NCI-H2107 treated with DMSO at 0.1 percent for 48 hours (cell line): ENCODE measurements around the gene CPN2.

ENCODE experiments used
- DNase-seq: peaks from one replicate; lab custom pipeline; 2025; ENCODE audit not compliant: unreplicated experiment; lab: John Stamatoyannopoulos, UW

Gene CPN2

DNA sequence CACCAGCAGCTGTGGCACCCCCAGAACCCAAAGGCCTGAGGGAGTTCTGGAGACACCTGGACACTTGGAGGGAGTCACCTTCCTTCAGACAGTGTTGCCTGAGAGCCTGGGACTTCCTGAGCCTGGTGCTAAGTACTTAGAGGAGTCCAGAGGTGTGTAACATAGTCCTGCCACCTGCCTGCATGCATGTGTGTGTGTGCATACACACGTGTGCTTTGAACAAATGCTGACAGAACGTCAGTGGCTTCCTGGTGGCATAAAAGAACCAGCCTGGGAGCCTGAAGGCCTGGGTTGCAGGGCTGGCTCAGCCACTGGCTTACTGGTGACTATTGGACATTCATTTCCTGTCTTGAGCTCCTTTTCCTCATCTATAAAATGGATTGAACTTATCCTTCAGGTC, 3.2 kb upstream of the CPN2 start:
- no peak for DNase-seq

DNA sequence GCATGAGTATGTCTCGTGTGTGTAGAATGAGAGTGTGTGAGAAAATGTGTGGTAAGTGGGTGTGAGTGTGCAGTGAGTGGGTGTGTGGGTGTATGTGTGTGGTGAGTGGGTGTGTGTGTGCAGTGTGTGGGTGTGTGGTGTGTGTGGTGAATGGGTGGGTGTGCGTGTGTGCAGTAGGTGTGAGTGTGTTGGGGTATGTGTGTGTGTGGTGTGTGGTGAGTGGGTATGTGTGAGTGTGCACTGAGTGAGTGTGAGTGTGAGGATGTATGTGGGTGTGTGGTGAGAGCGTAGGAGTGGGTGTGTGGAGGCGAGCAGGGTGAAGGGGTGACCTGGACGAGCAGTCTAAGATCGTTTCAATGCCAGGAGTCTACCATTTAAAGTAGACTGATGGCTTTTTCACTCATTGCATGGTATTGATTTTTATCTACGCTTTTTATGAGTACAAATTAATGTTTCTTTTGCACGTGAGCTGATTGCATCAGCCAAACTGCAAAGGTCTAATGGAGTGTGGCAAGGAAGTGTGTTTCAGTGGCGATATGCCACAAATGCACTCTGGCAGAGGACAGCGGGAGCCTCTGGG, 1.6 kb upstream of the CPN2 start:
- DNase-seq: peak; percentile 35

DNA sequence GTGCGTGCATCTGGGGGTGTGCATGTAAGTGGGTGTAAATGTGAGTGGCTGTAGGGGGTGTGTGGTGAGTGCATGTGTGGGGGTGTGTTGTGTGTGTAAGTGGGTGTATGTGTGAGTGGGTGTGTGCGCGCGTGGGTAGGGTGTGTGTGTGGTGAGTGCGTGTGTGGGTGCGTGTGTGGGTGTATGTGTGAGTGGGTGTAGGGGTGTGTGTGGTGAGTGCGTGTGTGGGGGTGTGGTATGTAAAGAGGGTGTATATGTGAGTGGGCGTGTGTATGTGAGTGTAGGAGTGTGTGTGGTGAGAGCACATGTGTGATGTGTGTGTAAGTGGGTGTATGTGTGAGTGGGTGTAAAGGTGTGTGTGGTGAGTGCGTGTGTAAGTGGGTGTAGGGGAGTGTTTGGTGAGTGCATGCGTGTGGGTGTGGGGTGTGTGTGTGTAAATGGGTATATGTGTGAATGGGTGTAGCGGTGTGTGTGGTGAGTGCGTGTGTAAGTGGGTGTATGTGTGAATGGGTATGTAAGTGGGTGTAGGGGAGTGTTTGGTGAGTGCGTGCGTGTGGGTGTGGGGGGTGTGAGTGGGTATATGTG, 916 bp upstream of the CPN2 start:
- DNase-seq: no peak

DNA sequence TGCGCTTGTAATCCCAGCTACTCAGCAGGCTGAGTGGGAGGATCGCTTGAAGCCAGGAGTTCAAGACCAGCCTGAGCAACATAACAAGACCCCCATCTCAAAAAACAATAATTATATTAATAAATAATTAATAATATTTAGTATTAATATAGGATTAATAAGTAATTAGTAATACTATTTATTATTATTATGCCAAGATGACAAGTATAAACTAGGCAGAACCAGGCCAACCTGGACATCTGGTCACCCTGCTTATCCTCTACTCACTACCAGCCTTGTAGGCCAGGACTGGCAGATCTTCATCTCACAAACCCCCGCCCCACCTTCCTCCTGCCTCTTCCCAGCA, 429 bp downstream of the CPN2 start:
- DNase-seq: no peak

DNA sequence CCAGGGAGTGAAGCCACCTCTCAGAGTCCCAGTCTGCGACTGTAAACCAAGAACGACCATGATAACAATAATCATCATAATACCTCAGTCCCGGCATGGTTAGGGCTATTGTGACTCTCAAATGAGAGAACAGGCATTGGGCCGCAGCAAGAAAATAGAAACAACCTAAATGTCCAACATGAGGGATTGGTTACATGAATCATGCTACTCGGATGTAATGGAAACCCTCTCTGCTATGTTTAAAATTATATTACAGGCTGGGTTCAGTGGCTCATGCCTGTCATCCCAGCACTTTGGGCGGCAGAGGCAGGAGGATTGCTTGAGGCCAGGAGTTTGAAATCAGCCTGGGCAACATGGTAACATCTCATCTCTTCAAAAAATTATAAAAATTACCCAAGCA, 2.8 kb downstream of the CPN2 start:
- DNase-seq: no peak

DNA sequence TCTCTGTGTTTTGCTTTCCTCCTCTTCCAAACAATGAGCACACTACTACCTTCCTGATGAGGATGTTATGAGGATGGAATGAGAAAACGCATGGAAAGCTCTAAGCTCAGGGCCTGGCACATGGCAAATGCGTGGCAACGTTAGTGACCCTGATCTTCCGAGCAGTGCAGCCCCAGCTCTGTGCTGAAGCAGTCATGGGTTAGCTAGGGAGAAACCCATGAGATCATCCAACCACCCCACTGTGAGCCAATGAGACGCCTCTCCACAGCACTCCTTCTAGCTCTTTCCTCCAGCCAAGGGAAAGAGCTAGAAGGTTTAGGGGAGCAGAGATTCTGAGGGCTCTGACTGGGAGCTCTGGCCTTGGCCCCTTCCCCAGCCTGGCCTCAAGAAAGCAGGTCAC, 4.5 kb downstream of the CPN2 start:
- no peak for DNase-seq

DNA sequence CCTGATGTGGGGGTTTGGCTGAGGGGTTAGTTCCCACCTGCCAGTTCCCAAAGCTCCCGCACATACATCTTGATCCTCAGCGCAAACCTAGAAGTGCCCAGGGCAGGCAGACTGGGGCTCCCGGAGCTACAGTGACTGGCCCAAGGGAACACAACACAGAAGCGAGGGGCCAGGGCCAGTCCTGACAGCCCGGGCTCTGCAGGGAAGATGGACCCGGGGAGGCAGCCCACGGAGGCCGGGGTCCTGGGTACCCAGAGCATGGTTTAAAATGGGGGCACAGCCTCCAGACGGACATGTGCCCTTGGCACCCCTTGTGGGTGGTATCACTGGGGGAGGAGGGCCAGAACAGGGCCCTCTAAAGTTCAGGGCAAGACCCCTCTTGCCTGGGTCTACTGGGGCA, 5.1 kb downstream of the CPN2 start:
- DNase-seq: no peak

DNA sequence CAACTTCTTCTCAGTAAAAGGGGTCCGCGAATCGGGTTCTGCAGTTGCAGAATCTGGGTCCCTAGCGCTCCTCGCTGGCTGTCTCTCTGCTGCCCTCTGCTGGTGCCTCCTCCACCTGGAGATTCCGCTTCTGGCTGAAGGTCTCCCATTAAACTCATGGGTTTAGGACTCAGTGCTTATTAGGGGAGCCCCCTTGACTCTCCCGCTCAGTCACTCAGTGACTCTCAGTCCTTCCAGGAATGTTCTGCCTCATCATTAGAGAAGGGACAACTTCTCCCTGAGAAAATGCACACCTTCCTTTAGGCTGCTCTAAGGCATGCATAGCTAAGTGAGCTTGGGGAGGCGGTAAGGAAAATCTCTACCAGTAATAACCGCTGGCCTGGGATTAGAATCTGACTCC, 7.1 kb downstream of the CPN2 start:
- DNase-seq: peak; percentile 37

DNA sequence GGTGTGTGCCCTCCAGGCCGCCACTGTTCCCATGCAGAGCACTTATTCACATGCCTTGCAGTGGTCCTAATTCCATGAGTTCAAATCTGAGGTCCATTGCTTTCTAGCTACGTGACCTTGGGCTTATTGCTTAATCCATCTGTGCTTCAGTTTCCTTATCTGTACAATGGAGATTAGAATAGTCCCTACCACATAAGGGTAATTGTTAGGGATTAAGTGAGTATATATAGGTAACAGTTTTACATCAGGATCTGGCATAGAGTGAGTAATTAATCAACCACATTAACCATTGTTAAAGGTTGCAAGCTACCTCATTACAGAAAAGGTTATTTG, 7.6 kb downstream of the CPN2 start:
- DNase-seq: no peak

DNA sequence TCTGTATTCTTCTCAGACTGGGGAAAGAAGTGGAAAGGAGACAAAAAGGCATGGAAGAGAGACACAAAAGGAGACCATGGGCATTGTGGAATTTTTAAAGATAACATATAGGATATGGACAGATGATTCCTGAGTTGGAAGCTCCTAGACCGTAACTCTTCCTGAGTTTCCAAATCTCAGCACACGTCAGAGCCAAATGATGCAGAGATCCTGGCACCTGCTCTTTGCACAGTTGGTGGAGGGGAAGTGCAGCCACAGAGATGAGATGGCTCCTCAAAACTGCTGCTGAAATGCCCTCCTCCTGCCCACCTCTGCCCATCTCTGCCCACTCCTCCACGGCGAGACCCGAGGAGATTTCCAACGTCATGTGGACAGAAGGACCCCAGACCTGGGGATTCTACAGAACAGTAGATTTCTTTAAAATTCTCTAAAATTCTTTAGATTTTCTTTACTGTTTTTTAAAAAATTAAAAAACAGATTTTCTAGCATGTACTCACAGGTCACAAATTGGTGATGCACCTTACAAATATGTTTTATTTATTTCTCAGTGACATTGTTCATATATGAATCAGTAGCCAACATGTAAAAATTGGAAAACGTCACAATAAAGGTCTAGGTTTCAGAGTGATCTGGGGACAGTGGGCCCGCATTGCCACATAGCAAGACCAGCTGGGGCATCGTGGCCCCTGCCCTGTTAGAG, 8.1 kb downstream of the CPN2 start:
- no peak for DNase-seq

DNA sequence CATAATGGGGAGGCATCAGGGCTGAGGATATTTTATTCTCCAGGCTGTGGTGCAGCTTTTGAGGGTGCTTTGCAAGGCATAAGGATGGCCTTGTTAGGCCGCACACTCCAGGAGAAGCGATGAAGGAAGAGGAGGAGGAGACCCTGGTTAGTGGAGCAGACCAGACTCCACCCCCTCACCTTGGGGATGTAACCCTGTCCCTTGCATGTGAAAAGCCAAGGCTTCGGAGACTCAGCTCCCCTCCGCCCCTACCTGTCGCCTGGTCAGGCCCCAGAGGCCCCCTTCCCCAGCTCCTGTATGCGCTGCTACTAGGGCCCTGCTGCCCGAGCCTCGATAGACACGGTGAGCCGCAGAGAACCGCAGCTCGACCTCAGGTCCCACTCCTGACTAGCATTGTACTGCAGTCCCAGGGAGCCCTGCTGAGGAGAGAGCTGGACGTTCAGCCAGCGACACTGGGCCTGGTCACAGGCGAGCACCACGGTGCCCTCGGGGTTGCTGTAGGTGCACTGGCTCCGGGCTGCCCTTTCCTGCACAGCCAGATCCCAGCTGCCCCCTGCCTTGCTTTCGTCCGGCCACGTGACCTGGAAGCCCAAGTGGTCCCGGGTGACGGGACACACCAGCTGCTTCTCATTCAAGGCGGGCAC, 10.2 kb downstream of the CPN2 start:
- DNase-seq: no peak

DNA sequence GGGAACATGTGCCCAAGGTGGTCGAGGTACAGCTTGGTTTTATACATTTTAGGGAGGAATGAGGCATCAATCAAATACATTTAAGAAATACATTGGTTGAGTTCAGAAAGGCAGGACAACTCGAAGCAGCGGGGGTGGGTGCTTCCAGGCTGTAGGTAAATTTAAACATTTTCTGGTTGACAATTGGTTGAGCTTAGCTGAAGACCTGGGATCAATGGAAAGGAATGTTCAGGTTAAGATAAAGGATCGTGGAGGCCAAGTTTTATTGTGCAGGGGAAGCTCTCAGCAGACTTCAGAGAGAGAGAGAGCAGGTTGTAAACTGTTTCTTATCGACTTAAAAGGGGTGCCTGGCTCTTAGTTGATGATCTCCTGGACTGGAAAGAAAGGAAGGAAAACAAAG, 11.3 kb downstream of the CPN2 start:
- DNase-seq: no peak

DNA sequence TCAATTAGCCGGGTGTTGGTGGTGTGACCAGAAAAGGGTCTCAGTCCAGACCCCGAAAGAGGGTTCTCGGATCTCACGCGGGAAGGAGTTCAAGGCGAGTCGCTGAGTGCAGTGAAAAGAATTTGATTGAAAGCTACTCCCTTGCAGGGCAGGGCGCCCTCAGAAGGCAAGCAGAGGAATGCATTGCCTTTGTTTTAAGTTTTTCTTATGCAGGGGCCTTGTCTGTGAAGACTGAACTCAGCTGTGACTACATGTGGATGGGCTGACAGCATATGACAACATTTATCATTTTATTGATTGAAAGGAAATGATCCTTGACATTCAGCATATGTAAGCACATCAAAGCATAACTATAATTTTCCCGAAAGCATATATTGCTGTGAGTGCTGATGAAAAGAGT, 11.8 kb downstream of the CPN2 start:
- no peak for DNase-seq

DNA sequence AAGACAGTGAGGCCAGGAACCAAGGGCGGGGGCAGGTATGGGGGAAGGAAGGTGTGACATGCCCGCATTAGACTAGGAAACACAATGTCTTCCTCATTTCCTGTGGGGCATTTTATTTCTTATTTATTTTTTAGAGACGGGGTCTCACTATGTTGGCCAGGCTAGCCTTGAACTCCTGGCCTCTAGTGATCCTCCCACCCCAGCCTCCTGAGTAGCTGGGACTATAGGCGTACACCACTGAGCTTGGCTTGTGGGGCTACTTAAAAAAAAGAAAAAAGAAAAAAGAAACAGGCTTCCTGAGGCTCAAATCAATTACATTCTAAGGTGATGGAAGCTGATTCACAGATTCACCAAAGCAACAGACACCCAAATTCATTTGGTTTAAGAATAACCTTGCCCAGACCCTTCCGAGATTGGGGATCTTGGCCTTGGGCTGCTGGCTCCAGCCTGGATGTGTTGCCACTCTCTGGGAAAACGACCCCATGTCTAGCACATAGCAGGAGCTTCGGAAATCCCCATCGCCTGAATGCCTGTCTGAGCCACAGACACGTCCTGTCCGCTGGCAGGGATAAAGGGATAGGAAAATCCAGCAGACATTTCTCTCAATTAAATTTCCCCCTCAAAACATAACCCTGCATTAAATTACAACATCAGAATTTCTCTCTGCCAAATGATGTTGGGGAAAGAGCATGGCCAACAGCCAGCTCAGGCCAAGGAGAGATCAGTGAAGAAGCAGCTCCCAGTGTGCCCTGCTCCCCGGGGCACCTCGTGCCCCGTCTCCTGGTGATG, 13.0 kb downstream of the CPN2 start:
- no peak for DNase-seq

DNA sequence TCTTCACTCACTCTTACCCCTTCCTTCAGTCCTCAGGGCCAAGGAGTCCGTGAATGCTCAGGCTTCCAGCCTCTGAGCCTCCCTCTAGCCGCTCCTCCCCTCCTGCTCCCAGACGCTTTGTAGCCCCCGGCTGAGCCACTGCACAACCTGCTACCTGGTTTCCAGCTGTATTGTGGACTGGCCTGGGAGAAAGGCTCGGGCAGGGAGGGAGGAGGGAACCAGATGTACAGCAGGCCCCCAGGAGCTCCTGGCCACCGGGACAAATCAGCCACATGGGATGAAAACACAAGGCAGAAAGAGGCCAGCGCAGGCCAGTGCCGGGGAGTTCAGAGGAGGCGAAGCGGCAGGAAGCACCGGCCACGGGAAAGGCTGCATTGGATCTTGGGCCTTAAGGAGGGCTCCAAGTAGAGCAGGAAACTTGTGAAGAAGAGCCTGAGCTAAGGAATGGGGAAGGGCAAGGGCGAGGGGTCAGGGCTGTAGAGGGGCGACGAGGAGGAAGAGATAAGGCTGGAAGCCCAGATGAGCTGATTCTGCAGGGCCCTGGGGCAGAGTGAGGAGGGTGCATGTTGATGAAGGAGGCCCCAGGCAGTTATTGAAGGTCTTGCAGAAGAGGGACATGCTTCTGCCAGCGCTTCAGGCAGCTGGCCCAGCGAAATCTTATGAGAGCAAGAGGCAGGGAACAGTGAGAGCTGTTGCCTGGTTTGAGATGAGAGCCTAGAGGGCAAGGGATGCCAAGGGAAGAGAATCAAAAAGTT, 14.3 kb downstream of the CPN2 start:
- no peak for DNase-seq

DNA sequence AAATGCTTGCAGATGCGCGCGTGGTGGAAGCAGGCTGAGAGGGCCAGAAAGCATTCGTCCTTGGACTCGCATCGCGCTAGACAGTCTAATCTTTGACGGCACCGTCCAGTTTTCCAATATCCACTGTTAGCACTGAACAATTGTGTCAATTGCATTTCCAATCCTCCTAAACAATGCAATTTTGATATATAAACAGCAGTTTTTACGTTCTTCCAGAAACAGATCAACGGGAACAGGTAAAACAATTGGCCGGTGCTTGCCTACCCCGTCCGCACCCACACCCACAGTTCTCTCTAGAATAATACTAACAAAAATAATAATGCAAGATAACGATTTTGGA, 17.2 kb downstream of the CPN2 start:
- DNase-seq: no peak

DNA sequence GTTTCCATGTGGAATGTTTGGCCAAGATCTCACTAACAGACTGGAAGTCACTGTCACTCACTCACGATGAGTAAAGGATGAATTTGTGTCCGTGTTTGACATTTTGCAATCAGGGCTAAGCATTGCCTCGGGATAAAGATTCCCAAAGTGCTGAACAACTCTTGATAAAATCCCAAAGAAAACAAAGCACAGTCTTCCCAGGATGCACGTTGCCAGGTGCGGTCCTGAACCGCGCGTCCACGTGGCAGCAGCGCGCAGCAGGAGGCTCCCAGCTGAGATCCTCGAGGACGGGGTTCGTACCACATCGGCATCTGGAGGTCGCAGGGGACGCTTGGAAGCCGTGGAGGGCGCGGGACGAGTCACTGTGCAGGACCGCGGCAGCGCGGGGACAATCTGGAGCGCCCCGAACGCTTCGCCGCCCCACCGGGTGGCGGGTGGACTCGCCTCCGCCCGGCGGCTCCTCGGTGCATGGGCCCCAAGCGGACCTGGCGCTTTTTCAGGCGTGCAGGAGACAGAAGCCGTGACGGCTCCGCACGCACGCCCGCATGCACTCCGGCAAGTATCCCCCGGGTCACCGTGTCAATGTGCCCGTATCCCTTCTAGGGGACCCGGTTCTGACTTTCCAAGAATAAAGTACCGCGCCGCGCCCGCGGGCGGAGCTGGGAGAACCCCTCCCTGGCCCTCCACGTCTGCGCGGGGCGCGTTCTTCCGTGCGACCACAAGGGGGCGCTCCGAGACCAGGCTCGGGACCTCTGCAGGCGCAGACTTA, 17.7 kb downstream of the CPN2 start:
- no peak for DNase-seq

DNA sequence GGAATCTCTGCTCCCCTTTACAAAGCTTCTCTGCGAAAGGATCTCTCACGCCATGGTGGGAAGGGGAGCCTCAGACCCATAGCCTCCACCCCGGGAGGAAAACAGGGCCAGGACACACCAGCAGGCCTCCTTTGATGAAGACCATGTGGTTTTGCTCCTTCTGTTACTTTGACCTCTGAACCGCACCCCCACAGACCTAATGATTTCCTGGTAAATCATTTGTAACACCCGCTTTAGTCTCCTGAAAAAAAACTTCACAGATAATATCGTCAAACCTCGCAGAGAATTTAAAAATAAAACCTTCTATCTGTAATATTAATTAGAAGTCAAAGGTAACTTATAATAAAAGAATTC, 18.3 kb downstream of the CPN2 start:
- no peak for DNase-seq

DNA sequence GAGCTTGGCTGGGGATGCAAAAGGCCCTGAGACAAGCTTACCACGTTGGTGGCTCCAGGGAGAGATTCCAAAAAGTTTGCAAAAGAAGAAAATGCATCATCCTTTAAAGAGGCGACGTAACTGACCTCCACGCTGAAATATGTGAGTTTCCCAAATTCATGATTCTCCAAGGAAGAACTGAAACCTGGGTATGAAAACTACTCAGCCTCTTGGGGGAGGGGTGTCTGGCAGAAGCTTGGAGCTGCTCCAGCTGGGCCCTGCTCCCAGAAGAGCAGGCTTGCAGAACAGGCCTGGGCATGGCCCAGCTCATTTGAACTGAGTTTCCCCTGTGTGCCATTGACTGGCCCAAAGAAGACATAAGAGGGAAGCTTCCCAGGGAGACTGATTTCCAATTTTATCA, 20.5 kb downstream of the CPN2 start:
- DNase-seq: no peak

DNA sequence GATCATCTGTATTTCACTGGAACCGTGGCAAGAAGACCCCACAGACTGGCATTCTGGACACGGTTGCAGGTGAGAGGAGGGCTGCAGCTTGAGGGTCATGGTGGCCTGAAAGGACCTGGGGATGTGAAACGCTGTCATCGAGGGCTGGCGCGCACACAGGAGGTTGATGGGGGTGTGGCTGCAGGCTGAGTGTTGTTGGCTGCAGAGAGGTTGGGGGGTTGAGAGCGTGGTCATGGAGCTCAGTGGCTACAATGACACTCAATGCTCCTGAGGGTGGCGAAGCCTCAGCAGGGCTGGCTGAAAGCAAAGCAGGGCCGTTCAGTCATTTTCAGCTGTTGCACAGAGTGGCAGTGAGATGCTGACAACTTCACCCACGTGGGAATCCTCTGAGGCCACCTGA, 21.0 kb downstream of the CPN2 start:
- no peak for DNase-seq

DNA sequence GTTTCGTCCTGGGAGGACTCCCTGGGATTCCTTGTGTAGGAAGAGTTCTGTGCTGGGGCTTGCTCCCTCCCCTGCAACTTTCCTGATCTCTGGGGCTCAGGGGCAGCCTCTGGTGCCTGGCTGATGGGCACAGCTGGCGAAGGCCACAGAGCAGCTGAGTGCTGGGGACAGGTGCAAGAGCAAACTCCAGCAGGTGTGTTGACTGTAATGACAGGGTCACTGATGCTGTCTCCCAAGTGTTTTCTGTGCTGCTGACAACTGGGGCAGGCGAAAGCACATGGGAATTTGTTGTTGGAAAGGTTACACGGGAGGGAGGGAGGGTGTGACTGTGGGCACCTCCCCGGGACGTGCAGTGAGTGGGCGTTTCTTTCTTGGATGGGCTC, 21.6 kb downstream of the CPN2 start:
- DNase-seq: no peak
